Measurements from ENCODE around the gene MAST3.
A peak's percentile ranks its signal among the peaks of the same experiment; 100 is the strongest.

MAST3 gene

GRCh38 chr19:18114483-18114882 lies 16.9 kb downstream of the MAST3 start:
- DNase-seq = no peak

DNA sequence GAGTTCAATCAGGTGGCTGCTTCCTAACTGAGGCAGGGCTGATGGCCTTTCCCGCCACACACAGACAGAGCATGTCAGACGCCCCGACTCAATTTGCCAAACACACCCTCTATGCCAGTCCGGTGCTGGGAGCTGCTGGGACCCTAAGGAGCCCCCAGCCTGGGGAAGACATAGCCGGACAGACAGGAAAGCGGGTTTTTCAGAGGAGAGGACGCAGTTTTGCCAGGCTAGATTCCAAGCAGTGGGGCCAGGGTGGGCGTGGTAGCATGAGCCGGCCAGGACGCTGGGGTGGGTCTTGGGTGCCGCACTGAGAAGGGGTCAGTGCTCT lies 19.8 kb downstream of the MAST3 start:
- DNase-seq = no peak

DNA sequence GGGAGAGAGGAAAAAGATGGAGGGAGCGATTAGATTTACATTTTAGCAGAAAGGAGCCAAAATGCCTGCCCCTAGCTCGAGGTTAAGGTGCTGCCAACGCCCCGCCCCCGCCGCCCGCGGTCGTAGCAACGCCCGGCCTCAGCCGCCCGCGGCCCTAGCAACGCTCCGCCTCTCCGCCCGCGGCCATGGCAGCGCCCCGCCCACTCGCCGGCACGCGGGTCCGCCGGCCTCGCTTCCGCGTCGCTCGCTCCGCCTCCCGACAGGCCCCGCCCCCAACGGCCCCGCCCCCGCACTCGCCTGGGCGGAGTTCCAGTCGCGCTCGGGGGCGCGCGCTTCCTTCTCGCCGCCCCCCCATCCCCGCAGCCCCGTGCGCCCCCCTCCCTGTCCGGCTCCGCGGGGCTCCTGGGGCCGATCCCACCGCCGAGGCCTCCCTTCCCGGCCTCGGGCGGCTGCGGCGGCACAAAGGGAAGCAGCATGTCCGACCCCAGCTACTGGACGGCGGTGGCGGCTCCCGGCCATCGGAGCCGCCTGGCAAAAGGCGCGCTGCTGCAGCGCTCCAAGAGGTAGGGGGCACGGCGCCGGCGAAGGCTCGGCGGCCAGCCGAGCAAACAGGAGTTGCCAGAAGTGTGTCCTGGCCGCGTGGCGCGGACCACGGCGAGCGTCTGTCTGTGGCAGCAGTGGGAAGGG lies 20.3 kb downstream of the MAST3 start:
- DNase-seq = peak; percentile 79 to 96

GRCh38 chr19:18118420-18119012 lies 20.9 kb downstream of the MAST3 start:
- DNase-seq = no peak

- DNase-seq = no peak
Observed at GRCh38 chr19:18119013-18119716, 21.6 kb downstream of the MAST3 start.

DNA sequence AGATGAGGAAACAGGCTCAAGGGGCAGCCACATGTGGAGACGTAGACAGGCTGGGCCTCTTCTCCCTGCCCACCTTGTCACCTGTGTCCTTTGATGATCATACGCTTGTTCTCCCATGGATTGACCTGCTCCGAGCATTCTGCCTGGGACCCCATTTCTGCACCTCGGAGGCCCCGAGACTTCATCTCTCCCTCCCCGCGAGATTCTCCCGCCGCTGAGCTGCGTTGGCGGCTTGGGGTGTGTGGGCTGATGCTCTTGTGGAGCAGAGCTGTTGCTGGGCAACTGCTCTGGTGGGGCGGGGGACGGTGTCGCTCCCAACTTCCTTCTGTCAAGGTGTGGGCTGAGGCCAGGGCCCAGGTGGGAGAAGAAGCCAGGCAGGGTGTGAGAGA lies 22.1 kb downstream of the MAST3 start:
- no peak for DNase-seq

- DNase-seq = no peak
Observed at GRCh38 chr19:18120127-18120526, 22.5 kb downstream of the MAST3 start.

- DNase-seq = no peak
Observed at GRCh38 chr19:18121166-18121565, 23.6 kb downstream of the MAST3 start.

- DNase-seq = no peak
Observed at GRCh38 chr19:18122424-18122823, 24.8 kb downstream of the MAST3 start.

DNA sequence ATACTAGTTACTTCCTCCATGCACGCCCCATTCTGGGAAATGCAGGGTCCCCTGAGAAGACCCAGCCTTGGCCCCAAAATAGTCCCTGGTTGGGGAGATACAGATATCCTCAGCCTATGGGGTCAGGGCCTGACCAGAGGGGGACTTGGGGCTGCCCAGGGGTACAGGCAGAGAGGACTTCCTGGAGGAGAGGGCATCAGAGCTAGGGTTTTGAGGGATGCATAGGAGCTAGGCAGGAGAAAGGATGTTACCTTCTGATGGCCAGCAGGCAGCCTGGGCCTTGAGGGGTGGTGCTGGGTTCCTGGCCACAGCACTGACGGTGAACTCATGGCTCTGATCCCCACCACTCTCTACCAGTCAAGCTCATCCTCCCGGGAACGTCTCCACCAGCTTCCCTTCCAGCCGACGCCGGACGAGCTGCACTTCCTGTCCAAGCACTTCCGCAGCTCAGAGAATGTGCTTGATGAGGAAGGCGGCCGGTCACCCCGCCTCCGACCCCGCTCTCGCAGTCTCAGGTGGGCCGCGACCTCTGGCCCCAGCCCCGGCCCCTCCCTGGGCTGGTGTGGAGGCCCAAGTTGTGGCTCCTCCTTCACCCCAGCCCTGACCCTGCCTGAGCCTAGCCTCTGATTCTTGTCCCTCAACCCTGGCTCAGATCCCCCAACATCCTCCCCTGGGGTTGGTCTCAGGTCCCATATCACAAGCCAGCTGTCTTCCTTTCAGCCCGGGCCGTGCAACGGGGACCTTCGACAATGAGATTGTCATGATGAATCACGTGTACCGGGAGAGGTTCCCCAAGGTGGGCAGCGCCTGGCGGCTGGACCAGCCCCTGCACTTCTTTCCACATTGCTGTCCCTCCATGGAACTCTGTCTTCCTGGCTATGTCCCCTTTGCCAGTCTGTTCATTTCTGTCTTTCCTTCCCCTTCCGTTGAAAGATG lies 25.6 kb downstream of the MAST3 start:
- DNase-seq = no peak

GRCh38 chr19:18123819-18124218 lies 26.2 kb downstream of the MAST3 start:
- no peak for DNase-seq

DNA sequence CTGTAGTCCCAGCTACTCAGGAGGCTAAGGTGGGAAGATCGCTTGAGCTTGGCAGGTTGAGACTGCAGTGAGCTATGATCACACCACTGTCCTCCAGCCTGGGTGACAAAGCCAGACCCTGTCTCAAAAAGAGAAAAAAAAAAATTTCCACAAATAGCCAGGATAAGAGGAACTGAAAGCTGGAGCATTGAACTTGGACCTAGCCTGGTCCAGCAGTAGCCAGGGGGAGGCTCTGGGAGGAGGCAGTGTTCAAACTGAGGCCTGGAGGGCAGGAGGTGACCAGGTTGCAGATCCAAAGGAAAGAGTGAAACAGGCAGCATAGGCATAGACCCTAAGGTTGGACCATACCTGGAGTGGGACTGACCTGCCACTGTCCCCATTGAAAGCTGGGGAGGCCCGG lies 28.5 kb downstream of the MAST3 start:
- peak in 1 of 2 donors; percentile 26 for DNase-seq

DNA sequence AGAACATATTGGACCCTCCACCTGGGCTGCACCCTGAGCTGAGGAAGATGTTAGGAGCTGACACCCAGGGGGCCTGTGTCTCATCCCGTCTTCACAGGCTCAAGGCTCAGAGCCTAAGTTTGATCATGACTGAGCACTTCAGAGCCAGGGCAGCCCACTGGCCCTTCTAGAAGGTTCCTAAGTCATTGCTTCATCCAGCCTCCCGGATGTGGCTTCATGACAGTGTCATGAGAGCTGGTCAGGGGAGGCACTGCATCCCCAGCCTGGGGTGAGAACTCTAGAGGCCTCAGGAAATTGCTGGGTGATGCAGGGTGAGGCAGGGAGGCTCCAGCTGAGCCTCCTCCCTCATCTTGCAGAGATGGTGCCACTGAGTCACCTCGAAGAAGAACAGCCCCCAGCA lies 30.5 kb downstream of the MAST3 start:
- peak in 1 of 2 donors; percentile 20 for DNase-seq

- DNase-seq = no peak
Observed at GRCh38 chr19:18128805-18129204, 31.2 kb downstream of the MAST3 start.

GRCh38 chr19:18130523-18131242 lies 33.1 kb downstream of the MAST3 start:
- DNase-seq = no peak

DNA sequence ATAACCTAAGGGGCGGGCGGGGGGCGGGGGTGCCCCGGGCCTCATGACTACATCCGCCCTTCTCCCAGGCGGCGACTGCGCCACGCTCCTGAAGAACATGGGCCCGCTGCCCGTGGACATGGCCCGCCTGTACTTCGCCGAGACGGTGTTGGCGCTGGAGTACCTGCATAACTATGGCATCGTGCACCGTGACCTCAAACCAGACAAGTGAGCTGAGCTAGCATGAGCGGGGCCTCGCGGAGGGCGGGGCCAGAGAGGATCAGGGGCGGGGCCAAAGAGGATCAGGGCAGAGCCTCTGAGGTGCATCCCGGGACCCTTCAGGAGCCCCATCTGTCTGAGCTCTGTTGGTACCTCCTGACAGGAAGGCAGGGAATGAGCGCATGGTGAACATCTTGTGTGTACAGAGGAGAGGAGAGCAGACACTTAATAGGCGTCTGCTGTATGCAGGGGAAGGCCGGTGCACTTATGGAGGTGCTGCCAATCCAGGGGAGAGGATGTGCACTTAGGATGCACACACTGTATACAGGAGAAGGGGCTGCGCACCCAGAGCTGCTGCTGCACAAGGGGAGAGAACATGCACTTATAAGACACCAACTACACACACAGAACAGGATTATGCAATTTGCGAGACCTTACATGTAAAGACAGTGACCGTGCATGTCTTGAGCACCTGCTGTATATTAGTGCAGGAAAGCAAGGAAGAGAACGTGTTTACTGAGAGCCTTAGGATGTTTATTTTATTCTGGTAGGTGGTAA lies 34.4 kb downstream of the MAST3 start:
- DNase-seq = no peak

DNA sequence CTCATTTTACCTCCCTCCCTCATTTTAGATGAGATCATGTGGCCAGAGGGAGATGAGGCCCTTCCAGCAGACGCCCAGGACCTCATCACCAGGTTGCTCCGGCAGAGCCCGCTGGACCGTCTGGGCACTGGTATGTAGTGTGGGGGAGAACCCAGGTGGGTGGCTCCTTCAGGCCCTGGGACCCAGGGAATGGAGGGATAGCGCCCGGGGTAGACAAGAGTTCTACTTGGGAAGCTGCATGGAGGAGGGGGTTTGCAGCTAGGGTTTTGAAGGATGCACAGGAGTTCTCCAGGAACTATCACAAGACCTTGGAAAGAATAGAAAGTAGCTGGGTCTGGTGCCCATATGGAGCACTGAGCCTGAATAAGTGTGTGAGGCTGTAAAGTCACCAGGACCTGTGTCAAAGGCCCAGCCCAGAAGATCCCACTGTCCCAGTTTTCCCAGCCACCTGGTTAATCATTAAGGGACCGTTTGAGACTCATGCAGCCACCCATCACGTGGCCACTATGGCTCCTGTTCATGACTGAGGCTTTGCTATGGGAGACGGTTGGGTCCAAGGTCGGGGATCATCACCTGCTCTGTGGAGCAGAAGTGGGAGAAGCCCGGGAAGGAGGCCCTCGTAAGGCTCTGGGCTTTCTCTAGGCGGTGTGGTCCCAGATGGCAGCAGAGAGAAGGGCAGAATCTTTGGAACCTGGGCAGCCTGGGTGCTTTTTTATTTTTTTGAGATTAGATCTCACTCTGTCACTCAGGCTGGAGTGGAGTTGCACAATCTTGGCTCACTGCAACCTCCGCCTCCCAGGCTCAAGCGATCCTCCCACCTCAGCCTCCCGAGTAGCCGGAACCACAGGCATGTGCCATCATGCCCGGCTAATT lies 38.4 kb downstream of the MAST3 start:
- DNase-seq = no peak

- no peak for DNase-seq
Observed at GRCh38 chr19:18137242-18137641, 39.7 kb downstream of the MAST3 start.

DNA sequence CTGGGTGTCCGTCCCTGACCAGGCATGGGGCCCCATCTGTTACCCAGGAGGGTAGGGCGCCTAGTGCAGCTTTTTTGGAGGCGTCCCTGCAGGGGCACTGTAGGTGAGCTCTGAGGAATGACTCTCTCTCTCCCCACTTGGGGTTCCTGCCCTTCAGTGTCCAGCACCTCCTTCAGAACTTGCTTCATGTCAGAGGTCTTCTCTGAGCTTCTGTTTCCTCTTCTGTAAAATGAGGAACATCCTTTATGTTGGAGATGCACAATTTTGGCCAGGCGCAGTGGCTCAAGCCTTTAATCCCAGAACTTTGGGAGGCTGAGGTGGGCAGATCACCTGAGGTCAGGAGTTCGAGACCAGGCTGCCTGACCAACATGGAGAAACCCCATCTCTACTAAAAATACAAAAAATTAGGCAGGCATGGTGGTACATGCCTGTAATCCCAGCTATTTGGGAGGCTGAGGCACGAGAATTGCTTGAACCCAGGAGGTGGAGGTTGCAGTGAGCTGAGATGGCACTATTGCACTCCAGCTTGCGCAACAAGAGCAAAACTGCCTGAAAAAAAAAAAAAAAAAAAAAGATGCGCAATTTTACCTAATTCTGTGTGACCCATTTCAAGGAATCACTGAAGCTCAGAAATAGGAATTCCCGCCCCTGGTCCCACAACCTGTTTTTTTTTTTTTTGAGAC lies 40.2 kb downstream of the MAST3 start:
- DNase-seq = peak in 1 of 2 donors; percentile 42

DNA sequence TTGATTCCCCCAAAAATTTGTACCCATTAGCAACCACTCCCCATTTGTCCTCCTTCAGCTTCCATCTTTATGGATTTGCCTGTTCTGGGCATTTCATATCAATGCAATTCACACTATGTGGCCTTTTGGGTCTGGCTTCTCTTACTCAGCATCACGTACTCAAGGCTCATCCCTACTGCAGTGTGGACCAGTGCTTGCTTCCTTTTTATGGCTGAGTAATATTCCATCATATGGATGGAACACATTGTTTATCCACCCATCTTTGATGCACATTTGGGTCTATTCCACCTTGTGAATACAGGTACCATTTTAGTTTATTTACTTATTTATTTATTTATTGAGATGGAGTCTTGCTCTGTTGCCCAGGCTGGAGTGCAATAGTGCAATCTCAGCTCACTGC lies 42.9 kb downstream of the MAST3 start:
- no peak for DNase-seq

Data from inflammatory macrophage treated with lipopolysaccharide for 1 hour (primary cell).